VCaP (cell line): ENCODE results near the gene MYL4.
"Not testable (repeated sequence)": the region's sequence is repeated elsewhere in the genome, so short reads cannot be mapped to it uniquely, and the experiment has no call there.

Source experiments
- H3K27ac ChIP-seq: fragments of 450-650 bp; 2 replicates; pipeline ENCODE4 v1.5.1; 2017
- TF ChIP-seq, protein P1 (sequence below): fragments of 450-650 bp; conservative IDR thresholded peaks from 2 replicates; pipeline ENCODE4 v1.5.1; 2017; ENCODE audit warnings: mild to moderate bottlenecking, moderate library complexity

Gene MYL4

GRCh38 chr17:47208744-47209488 is at the start of gene MYL4:
Gene MYL4, plus strand, starts transcription at chr17:47209348. Its CDS starts 75 bp downstream, at chr17:47209423.
- H3K27ac ChIP-seq: no peak within 1 kb of the TSS
- TF ChIP-seq, protein P1, sequence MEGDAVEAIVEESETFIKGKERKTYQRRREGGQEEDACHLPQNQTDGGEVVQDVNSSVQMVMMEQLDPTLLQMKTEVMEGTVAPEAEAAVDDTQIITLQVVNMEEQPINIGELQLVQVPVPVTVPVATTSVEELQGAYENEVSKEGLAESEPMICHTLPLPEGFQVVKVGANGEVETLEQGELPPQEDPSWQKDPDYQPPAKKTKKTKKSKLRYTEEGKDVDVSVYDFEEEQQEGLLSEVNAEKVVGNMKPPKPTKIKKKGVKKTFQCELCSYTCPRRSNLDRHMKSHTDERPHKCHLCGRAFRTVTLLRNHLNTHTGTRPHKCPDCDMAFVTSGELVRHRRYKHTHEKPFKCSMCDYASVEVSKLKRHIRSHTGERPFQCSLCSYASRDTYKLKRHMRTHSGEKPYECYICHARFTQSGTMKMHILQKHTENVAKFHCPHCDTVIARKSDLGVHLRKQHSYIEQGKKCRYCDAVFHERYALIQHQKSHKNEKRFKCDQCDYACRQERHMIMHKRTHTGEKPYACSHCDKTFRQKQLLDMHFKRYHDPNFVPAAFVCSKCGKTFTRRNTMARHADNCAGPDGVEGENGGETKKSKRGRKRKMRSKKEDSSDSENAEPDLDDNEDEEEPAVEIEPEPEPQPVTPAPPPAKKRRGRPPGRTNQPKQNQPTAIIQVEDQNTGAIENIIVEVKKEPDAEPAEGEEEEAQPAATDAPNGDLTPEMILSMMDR: no peak

DNA sequence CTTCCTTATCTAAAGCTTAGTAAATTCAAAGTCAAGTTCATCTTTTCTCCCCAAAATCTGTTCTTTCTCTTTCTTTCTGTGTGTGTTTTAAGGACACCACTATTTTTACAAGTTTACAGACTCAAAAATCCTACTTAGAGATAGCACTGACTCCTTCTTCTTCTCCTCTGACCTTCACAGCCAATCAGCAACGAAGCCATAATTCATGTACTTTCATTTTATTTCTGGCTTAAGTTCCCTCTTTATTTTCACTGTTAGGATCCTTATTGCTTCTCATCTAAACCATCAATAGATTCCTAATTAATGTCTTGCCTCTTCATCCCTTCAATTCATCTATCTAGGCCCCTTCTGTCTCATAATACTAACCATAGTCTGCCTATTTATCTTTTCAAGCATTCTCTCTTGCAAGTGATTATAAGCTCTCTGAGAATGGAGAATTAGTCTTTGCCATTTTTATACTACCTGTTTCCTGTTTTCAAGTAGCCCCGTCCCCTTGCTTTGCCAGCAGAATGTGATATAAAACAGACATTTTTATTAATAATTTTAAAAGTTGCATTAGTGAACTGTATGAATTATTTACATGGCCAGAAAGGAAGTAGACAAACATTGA is 47.0 kb upstream of the MYL4 start:
- H3K27ac ChIP-seq: no peak overlapping the region
- TF ChIP-seq, protein P1: no peak

GRCh38 chr17:47164263-47164662 is 44.9 kb upstream of the MYL4 start:
- no peak overlapping the region for H3K27ac ChIP-seq
- TF ChIP-seq, protein P1: no peak

- TF ChIP-seq, protein P1: no peak
- no peak overlapping the region for H3K27ac ChIP-seq
Observed at GRCh38 chr17:47165137-47165536, 44.0 kb upstream of the MYL4 start.

DNA sequence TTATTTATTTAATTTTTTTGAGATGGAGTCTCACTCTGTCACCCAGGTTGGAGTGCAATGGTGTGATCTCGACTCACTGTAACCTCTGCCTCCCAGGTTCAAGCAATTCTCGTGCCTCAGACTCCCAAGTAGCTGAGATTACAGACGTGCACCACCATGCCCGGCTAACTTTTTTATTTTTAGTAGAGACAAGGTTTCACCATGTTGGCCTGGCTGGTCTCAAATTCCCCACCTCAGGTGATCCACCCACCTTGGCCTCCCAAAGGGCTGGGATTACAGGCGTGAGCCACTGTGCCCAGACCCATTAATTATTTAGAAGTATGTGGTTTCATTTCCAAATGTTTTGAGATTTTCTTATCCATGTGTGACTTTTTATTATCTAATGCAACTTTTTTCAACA is 42.3 kb upstream of the MYL4 start:
- not testable (repeated sequence) for H3K27ac ChIP-seq

DNA sequence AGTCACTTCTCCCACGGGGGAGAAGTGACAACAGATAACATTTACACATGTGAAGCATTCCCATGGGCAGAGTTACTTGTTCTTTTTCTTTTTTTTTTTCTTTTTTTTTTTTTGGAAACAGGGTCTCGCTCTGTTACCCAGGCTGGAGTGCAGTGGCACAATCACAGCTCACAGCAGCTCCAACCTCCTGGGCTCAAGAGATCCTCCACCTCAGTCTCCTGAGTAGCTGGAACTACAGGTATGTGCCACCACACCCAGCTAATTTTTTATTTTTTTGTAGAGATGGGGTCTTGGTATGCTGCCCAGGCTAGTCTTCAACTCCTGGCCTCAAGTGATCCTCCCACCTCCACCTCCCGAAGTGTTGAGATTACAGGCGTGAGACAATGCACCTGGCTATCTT is 40.3 kb upstream of the MYL4 start:
- H3K27ac ChIP-seq: not testable (repeated sequence)

GRCh38 chr17:47170710-47171109 is 38.4 kb upstream of the MYL4 start:
- TF ChIP-seq, protein P1: no peak
- peak overlapping the region; percentile 25; the same call in 1 of the 2 replicates for H3K27ac ChIP-seq

- TF ChIP-seq, protein P1: no peak
- H3K27ac ChIP-seq: no peak overlapping the region
Observed at GRCh38 chr17:47172696-47173565, 36.2 kb upstream of the MYL4 start.

- H3K27ac ChIP-seq: not testable (repeated sequence)
Observed at GRCh38 chr17:47174823-47175222, 34.3 kb upstream of the MYL4 start.
